Endodermal cell (in vitro differentiated cells): ENCODE data around the gene MRPS23. TPM values are rescaled to one million over a fixed set of nuclear protein-coding genes. Genes with fewer than 3 reads are reported as not detected.
A peak's percentile ranks its signal among the peaks of the same experiment; 100 is the strongest.

Experiments used
- DNase-seq: peaks from one replicate; pipeline ENCODE4 v3.0.0-alpha.2; 2017
- H3K27ac ChIP-seq: 2 replicates; pipeline ENCODE4 v1.5.1; 2013; ENCODE audit warnings: mild to moderate bottlenecking, low read depth, low read length, moderate library complexity
- H3K27me3 ChIP-seq: 2 replicates; pipeline ENCODE4 v1.6.1; 2013; ENCODE audit warnings: mild to moderate bottlenecking, low read length, moderate library complexity; ENCODE audit not compliant: insufficient read depth, control insufficient read depth, poor library complexity, severe bottlenecking
- H3K36me3 ChIP-seq: 2 replicates; pipeline ENCODE4 v1.7.0; 2013; ENCODE audit warnings: mild to moderate bottlenecking, low read length, moderate library complexity; ENCODE audit not compliant: control insufficient read depth, insufficient read depth
- H3K4me1 ChIP-seq: one replicate; pipeline ENCODE4 v1.7.0; 2013; ENCODE audit warnings: low read length; ENCODE audit not compliant: control insufficient read depth, insufficient read depth
- H3K4me3 ChIP-seq: 2 replicates; pipeline ENCODE4 v1.5.1; 2013; ENCODE audit warnings: mild to moderate bottlenecking, low read length, moderate library complexity
- H3K9ac ChIP-seq: 2 replicates; pipeline ENCODE4 v1.6.1; 2013; ENCODE audit warnings: mild to moderate bottlenecking, low read length, moderate library complexity; ENCODE audit not compliant: poor library complexity, severe bottlenecking; ENCODE audit errors: extremely low read depth
- H3K9me3 ChIP-seq: 2 replicates; pipeline ENCODE4 v1.6.1; 2013; ENCODE audit warnings: mild to moderate bottlenecking, low read length, moderate library complexity; ENCODE audit not compliant: control insufficient read depth
- H3K27ac Mint-ChIP-seq: 2 replicates; pipeline ENCODE4 v1.8.0; 2020; ENCODE audit warnings: mixed read lengths
- H3K27me3 Mint-ChIP-seq: 2 replicates; pipeline ENCODE4 v1.8.0; 2021; ENCODE audit warnings: mild to moderate bottlenecking, mixed read lengths; ENCODE audit not compliant: insufficient read depth
- H3K36me3 Mint-ChIP-seq: 2 replicates; pipeline ENCODE4 v1.8.0; 2020; ENCODE audit warnings: low read depth, mixed read lengths
- H3K4me1 Mint-ChIP-seq: 2 replicates; pipeline ENCODE4 v1.8.0; 2020; ENCODE audit warnings: mixed read lengths
- H3K4me3 Mint-ChIP-seq: 2 replicates; pipeline ENCODE4 v1.8.0; 2020; ENCODE audit warnings: mild to moderate bottlenecking, moderate library complexity, mixed read lengths
- H3K9me3 Mint-ChIP-seq: 2 replicates; pipeline ENCODE4 v1.8.0; 2020; ENCODE audit warnings: mild to moderate bottlenecking, mixed read lengths
- CTCF ChIP-seq: fragments of 200-600 bp; sonication (generic); conservative IDR thresholded peaks from 2 replicates; pipeline ENCODE4 v1.5.0; 2021; ENCODE audit warnings: antibody characterized with exemption, mild to moderate bottlenecking
- WGBS, 2 experiments: methylation state at CpG; one replicate each; pipeline versions ENCODE4 v1.1.5 to v1.1.7; 2013; ENCODE audit warnings: missing lambda C conversion rate in 2 of 2, mixed read lengths in 1 of 2; ENCODE audit not compliant: insufficient coverage in 1 of 2, insufficient read length in 1 of 2; 5-methylcytosine and 5-hydroxymethylcytosine counted together
- total RNA-seq, 2 donors: library from RNA; stranded (reverse); fragmentation: NEBNext Ultra II Directional in 1 of 2; extraction: Animal tissue kit (Norgen Biotek cat#: 25700) in 1 of 2; gene quantifications; 2 replicates in 1 of 2; 3 replicates in 1 of 2; pipeline ENCODE4 v1.2.1, GENCODE V29; 2021

Gene MRPS23
- total RNA-seq, 2 donors from 2014 or later, result 43.9 to 49.2 TPM

GRCh38 chr17:57876023-57876865 is 26.4 kb upstream of the MRPS23 start:
- DNase-seq, result peak; percentile 87
- Histone ChIP-seq H3K9me3 (no peaks in the 10 kb centered on the region), H3K27ac (peak overlapping the region; percentile 95), H3K27me3 (no peaks in the 10 kb centered on the region), H3K4me1 (peaks cover 30% of the 10 kb centered on the region), H3K36me3 (peaks cover 14% of the 10 kb centered on the region), H3K9ac (no peak overlapping the region), H3K4me3 (no peak overlapping the region)
- no peak for TF ChIP-seq CTCF
- Mint-ChIP-seq H3K27me3 (peaks cover 26% of the 10 kb centered on the region), H3K4me1 (peaks cover 53% of the 10 kb centered on the region), H3K27ac (peak overlapping the region; percentile 71), H3K36me3 (peaks cover 10% of the 10 kb centered on the region), H3K9me3 (no peaks in the 10 kb centered on the region), H3K4me3 (no peak overlapping the region)
- 71 to 74% methylated on average over 12 to 15 of the region's 15 CpGs for WGBS, 2 experiments

- 24 to 42% methylated on average over 8 to 10 of the region's 10 CpGs for WGBS, 2 experiments
- H3K27ac Mint-ChIP-seq, result peak overlapping the region; percentile 81
- peaks cover 53% of the 10 kb centered on the region for H3K4me1 Mint-ChIP-seq
- peaks cover 11% of the 10 kb centered on the region for H3K36me3 Mint-ChIP-seq
- Histone ChIP-seq H3K27ac (peak overlapping the region; percentile 95), H3K36me3 (peaks cover 21% of the 10 kb centered on the region), H3K4me1 (peaks cover 30% of the 10 kb centered on the region), H3K9ac (peak overlapping the region; percentile 62), H3K9me3 (no peaks in the 10 kb centered on the region), H3K27me3 (no peaks in the 10 kb centered on the region), H3K4me3 (no peak overlapping the region)
- DNase-seq, result peak; percentile 96
- H3K27me3 Mint-ChIP-seq, result peaks cover 29% of the 10 kb centered on the region
- TF ChIP-seq CTCF, result peak; percentile 58
- H3K4me3 Mint-ChIP-seq, result no peak overlapping the region
- H3K9me3 Mint-ChIP-seq, result no peaks in the 10 kb centered on the region
These were observed 25.6 kb upstream of the MRPS23 start for GRCh38 chr17:57875290-57876022.

- Histone ChIP-seq H3K27me3 (no peaks in the 10 kb centered on the region), H3K36me3 (peaks cover 21% of the 10 kb centered on the region), H3K9ac (peak overlapping the region; percentile 62), H3K27ac (peak overlapping the region; percentile 95), H3K4me3 (no peak overlapping the region), H3K9me3 (no peaks in the 10 kb centered on the region), H3K4me1 (peaks cover 25% of the 10 kb centered on the region)
- Mint-ChIP-seq H3K27me3 (peaks cover 37% of the 10 kb centered on the region), H3K27ac (peak overlapping the region; percentile 81), H3K4me3 (peak overlapping the region; percentile 17), H3K9me3 (peaks cover 6% of the 10 kb centered on the region), H3K4me1 (peaks cover 55% of the 10 kb centered on the region), H3K36me3 (peaks cover 19% of the 10 kb centered on the region)
- DNase-seq, result peak; percentile 99
- TF ChIP-seq CTCF, result no peak
- WGBS, 2 experiments, result 23 to 38% methylated on average over 12 to 33 of the region's 33 CpGs
These were observed 24.8 kb upstream of the MRPS23 start for GRCh38 chr17:57874434-57875289.
